ENCODE measurements around the gene GLS2. TPM values are rescaled to one million over a fixed set of nuclear protein-coding genes. Genes with fewer than 3 reads are reported as not detected.

The GLS2 gene
- total and polyA plus RNA-seq, 7 donors = 0.08 to 0.19 (median 0.15) TPM; not detected in 3

DNA sequence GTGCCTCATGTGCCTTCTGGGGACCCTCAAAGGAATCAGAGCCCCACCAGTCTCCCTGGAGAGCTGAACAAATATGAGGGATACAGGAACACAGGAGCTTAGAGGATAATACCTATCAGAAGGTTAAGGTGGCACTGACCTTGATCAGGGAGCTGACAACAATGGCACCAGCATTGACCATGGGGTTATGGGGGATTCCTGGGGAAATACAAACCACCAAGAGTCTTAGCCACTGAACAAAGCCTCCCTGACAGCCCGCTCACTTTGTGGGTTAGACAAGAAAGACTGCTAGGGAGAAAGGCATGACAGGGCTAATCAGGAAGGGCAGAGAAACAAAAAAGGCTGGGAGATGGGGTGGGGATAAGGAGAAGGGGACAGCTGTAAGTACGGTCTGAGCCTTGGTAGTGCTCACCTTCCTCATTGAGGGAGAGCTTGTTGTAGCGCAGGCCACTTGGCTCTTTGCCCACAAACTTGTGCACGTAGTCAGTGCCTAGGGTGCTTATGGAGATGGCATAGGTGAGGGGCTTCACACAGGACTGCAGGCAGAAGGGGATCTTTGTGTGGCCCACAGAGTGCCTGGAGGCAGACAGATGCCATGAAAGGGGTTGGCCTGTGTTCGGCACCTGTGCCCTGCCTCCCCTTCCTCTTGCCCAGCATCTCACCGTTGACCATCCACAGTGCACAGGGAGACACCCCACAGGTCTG is 10.3 kb downstream of the GLS2 start:
- TF ChIP-seq, protein P1, sequence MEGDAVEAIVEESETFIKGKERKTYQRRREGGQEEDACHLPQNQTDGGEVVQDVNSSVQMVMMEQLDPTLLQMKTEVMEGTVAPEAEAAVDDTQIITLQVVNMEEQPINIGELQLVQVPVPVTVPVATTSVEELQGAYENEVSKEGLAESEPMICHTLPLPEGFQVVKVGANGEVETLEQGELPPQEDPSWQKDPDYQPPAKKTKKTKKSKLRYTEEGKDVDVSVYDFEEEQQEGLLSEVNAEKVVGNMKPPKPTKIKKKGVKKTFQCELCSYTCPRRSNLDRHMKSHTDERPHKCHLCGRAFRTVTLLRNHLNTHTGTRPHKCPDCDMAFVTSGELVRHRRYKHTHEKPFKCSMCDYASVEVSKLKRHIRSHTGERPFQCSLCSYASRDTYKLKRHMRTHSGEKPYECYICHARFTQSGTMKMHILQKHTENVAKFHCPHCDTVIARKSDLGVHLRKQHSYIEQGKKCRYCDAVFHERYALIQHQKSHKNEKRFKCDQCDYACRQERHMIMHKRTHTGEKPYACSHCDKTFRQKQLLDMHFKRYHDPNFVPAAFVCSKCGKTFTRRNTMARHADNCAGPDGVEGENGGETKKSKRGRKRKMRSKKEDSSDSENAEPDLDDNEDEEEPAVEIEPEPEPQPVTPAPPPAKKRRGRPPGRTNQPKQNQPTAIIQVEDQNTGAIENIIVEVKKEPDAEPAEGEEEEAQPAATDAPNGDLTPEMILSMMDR (IDR thresholded peaks at IDR 0.05) = no peak
- ATAC-seq = no peak
- no peak overlapping the region for H3K4me3 ChIP-seq
- H3K4me1 ChIP-seq = no peaks in the 10 kb centered on the region
- no peaks in the 10 kb centered on the region for H3K27me3 ChIP-seq (ENCODE audit: insufficient read depth in 3 of 3, low read length in 2 of 3)
- WGBS, 3 donors = 81 to 84% (median 83%) methylated on average over 6 of the region's 6 CpGs
- H3K27ac ChIP-seq = no peak overlapping the region
- no peaks in the 10 kb centered on the region for H3K36me3 ChIP-seq (ENCODE audit: insufficient read depth in 1 of 2, low read depth in 1 of 2)
- intact Hi-C loops (cut with DNase I) = no loop called here
- DNase-seq = no peak
- H3K9me3 ChIP-seq = no peaks in the 10 kb centered on the region

DNA sequence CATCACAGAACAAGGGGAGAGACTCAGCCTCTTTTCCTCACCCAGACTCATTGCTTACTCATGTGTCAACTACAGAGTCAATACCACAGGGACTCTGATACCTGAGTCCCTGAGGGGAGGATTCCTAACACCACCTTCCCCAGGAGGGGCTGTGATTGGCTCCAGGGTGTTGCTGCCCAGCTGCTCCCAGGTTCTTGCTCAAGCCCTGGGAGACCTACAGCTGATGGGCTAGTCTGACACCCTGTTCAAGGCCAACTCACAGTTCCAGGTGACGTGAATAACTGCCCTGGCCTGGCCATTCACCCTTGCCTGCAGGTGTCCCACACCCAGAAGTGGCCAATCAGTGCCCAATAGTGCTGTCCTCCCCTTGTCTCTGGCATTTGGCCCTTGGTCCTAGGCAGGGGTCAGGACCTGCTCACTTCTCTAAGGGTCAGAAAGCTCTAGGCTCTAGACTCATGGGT is 11.0 kb downstream of the GLS2 start:
- TF ChIP-seq, protein P1 (IDR thresholded peaks at IDR 0.05) = no peak
- no peak for ATAC-seq
- H3K36me3 ChIP-seq (ENCODE audit: insufficient read depth in 1 of 2, low read depth in 1 of 2) = no peaks in the 10 kb centered on the region
- no peaks in the 10 kb centered on the region for H3K9me3 ChIP-seq
- H3K27ac ChIP-seq = no peak overlapping the region
- H3K27me3 ChIP-seq (ENCODE audit: insufficient read depth in 3 of 3, low read length in 2 of 3) = no peaks in the 10 kb centered on the region
- no peak overlapping the region for H3K4me3 ChIP-seq
- WGBS, 3 donors = 76 to 89% (median 88%) methylated on average over 1 of the region's 1 CpG
- no peaks in the 10 kb centered on the region for H3K4me1 ChIP-seq
- intact Hi-C loops (cut with DNase I) = no loop called here
- DNase-seq = no peak

DNA sequence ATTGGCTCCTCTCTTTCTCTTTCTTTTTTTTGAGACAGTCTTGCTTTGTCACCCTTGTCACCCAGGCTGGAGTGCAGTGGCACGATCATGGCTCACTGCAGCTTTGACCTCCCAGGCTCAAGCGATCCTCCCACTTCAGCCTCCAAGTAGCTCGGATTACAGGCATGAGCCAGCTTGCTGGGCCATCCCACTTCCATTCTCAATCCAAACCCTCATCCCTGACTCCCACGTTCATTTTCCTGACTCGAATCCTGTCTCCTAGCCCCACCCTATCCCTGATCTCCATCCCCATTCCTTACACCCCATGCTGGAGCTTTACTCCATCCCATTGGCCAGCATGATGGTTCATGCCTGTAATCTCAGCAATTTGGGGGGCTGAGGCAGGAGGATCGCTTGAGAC is 11.8 kb downstream of the GLS2 start:
- intact Hi-C loops (cut with DNase I) = no loop called here
- H3K27ac ChIP-seq = no peak overlapping the region
- no peak for ATAC-seq
- DNase-seq = no peak
- H3K27me3 ChIP-seq (ENCODE audit: insufficient read depth in 3 of 3, low read length in 2 of 3) = no peaks in the 10 kb centered on the region
- no peaks in the 10 kb centered on the region for H3K9me3 ChIP-seq
- peaks cover 0 to 5% of the 10 kb centered on the region in 2 donors for H3K36me3 ChIP-seq (ENCODE audit: insufficient read depth in 1 of 2, low read depth in 1 of 2)
- 83 to 89% (median 86%) methylated on average over 6 of the region's 6 CpGs for WGBS, 3 donors
- H3K4me1 ChIP-seq = no peaks in the 10 kb centered on the region
- TF ChIP-seq, protein P1 (IDR thresholded peaks at IDR 0.05) = no peak
- no peak overlapping the region for H3K4me3 ChIP-seq

DNA sequence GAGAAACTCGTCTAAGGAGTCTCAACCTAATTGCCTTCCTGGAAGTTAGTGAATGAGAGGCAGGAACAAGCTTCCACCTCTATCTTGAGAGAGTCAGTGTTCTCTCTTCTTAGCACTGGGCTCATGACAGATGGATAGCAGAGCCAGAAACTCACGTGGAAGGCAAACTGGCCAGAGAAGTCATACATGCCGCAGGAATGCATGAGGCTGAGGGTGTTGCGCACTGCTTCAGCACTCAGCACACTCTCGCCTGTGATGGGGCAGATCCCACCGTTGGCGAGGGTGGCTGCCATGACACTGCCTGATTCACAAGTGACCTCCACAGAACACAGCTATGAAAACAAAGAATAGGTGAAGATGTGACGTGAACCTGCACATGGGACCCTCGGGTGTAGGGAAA is 13.6 kb downstream of the GLS2 start:
- H3K36me3 ChIP-seq (ENCODE audit: insufficient read depth in 1 of 2, low read depth in 1 of 2) = peaks cover 0 to 11% of the 10 kb centered on the region in 2 donors
- intact Hi-C loops (cut with DNase I) = no loop called here
- H3K9me3 ChIP-seq = no peaks in the 10 kb centered on the region
- ATAC-seq (no peak), DNase-seq (no peak)
- 90 to 93% (median 93%) methylated on average over 9 of the region's 9 CpGs for WGBS, 3 donors
- TF ChIP-seq, protein P1 (IDR thresholded peaks at IDR 0.05) = no peak
- no peak overlapping the region for H3K27ac ChIP-seq
- H3K27me3 ChIP-seq (ENCODE audit: insufficient read depth in 3 of 3, low read length in 2 of 3) = no peaks in the 10 kb centered on the region
- peaks cover 3% of the 10 kb centered on the region for H3K4me1 ChIP-seq
- no peak overlapping the region for H3K4me3 ChIP-seq

All from psoas muscle (tissue), 8 donors.